K562 (cell line): ENCODE measurements around the gene INO80. TPM values are rescaled to one million over a fixed set of nuclear protein-coding genes. Genes with fewer than 3 reads are reported as not detected.

Experiments used
- ATF1 ChIP-seq, 2 experiments: fragments of 450-650 bp in 1 of 2; IDR thresholded peaks; 2 replicates each; pipeline ENCODE4 v1.6.1; 2016; ENCODE audit warnings: missing compliant biosample characterization in 1 of 2, missing genetic modification characterization in 1 of 2
- CCNT2 ChIP-seq: IDR thresholded peaks from 2 replicates; pipeline ENCODE4 v1.6.1; 2011; ENCODE audit warnings: borderline replicate concordance, low read depth, mild to moderate bottlenecking, moderate library complexity, mixed read lengths, low read length; ENCODE audit not compliant: insufficient read length; ENCODE audit errors: extremely low read depth
- FIP1L1 ChIP-seq: fragments of 200-400 bp; formaldehyde crosslinking; IDR thresholded peaks from 2 replicates; pipeline ENCODE4 v1.6.1; 2018; ENCODE audit warnings: mild to moderate bottlenecking, low read depth, low read length; ENCODE audit not compliant: poor library complexity, severe bottlenecking
- HDAC6 ChIP-seq: IDR thresholded peaks from 2 replicates; pipeline ENCODE4 v1.6.1; 2012; ENCODE audit warnings: low read depth, mild to moderate bottlenecking, control low read depth, inconsistent platforms, low read length, moderate library complexity
- NCOA6 ChIP-seq: fragments of 450-650 bp; IDR thresholded peaks from 2 replicates; pipeline ENCODE4 v1.6.1; 2017; ENCODE audit warnings: mild to moderate bottlenecking
- NFE2 ChIP-seq: IDR thresholded peaks from 2 replicates; pipeline ENCODE4 v1.6.1; 2014; ENCODE audit warnings: antibody characterized with exemption, low read depth
- THRAP3 ChIP-seq: fragments of 450-650 bp; IDR thresholded peaks from 2 replicates; pipeline ENCODE4 v1.6.1; 2016; ENCODE audit warnings: mild to moderate bottlenecking, inconsistent platforms, borderline replicate concordance
- YY1 ChIP-seq, 3 experiments: IDR thresholded peaks; 2 replicates each; pipeline ENCODE4 v1.6.1; 2011; ENCODE audit warnings: low read length in 2 of 3, mild to moderate bottlenecking in 2 of 3, moderate library complexity in 2 of 3, borderline replicate concordance in 1 of 3, control low read depth in 1 of 3, low read depth in 1 of 3; ENCODE audit not compliant: insufficient read depth in 3 of 3, insufficient replicate concordance in 2 of 3, control insufficient read depth in 1 of 3, insufficient read length in 1 of 3; ENCODE audit errors: extremely low read depth in 1 of 3
- ZNF175 ChIP-seq: fragments of 200-800 bp; sonication (Bioruptor generic); IDR thresholded peaks from 2 replicates; pipeline ENCODE4 v1.6.1; 2016; ENCODE audit warnings: low read depth, mild to moderate bottlenecking, missing genetic modification characterization, missing compliant biosample characterization
- ZNF395 ChIP-seq: fragments of 200-800 bp; sonication (Bioruptor generic); IDR thresholded peaks from 2 replicates; pipeline ENCODE4 v1.6.1; 2017; ENCODE audit warnings: missing genetic modification characterization, missing compliant biosample characterization
- ZNF589 ChIP-seq: fragments of 200-800 bp; sonication (Bioruptor generic); IDR thresholded peaks from 2 replicates; pipeline ENCODE4 v1.6.1; 2016; ENCODE audit warnings: low read depth, missing genetic modification characterization, missing compliant biosample characterization
- ZNF609 ChIP-seq: sonication (generic); formaldehyde crosslinking; IDR thresholded peaks from 2 replicates; pipeline ENCODE4 v1.8.1; 2023; ENCODE audit warnings: missing genetic modification reagents, mild to moderate bottlenecking, borderline replicate concordance
- polyA plus RNA-seq, 8 experiments: library from polyadenylated mRNA; depleted of rRNA in 4 of 8; stranded (reverse) in 5 of 8; unstranded in 3 of 8; fragments of >200 nt; fragmentation: Nextera tagmentation in 2 of 8; fragmentation: Illumina TruSeq in 1 of 8; extraction: Ambion mirVana in 2 of 8; extraction: Trizol in 1 of 8; gene quantifications; 2 replicates each; pipeline versions ENCODE4 v1.2.1 to v1.2.3, GENCODE V29; 2011 to 2014; ENCODE audit warnings: inconsistent platforms in 1 of 8, missing spikeins in 1 of 8
- total RNA-seq, 7 experiments: library from RNA; depleted of rRNA in 6 of 7; stranded (reverse); fragments of >200 nt in 6 of 7; fragmentation: Illumina TruSeq in 2 of 7; extraction: Trizol in 2 of 7; gene quantifications; 2 replicates each; pipeline versions ENCODE4 v1.2.1 to v1.2.3, GENCODE V29; 2011 to 2021; ENCODE audit warnings: low replicate concordance in 1 of 7

INO80 gene
- total and polyA plus RNA-seq, 9 of the 15 experiments (the other 6 are each of a cell fraction or from before 2014, with no cell fraction given), result 1.1 to 25.7 (median 19.9) TPM

- TF ChIP-seq ATF1 (CRISPR knock-in tag; IDR thresholded peaks at IDR 0.05), result no peak
- TF ChIP-seq ATF1 (tag; IDR thresholded peaks at IDR 0.05), result no peak
- TF ChIP-seq FIP1L1, result no peak
- TF ChIP-seq ZNF609 (CRISPR knock-in tag), result peak; percentile 48; the same call in 1 of the 2 replicates
- TF ChIP-seq NFE2, result no peak
- peak; percentile 51 for TF ChIP-seq CCNT2
- peak; percentile 61; the same call in 1 of the 2 replicates for TF ChIP-seq NCOA6
- no peak for TF ChIP-seq YY1 (IDR thresholded peaks at IDR 0.05; ENCODE audit: borderline replicate concordance in 1 of 3, control insufficient read depth in 1 of 3, extremely low read depth in 1 of 3, insufficient read depth in 3 of 3, insufficient read length in 1 of 3, insufficient replicate concordance in 2 of 3, low read depth in 1 of 3, low read length in 2 of 3)
- no peak for TF ChIP-seq THRAP3
- no peak for TF ChIP-seq ZNF589 (CRISPR knock-in tag)
- no peak for TF ChIP-seq ZNF395 (CRISPR knock-in tag)
- TF ChIP-seq ZNF175 (CRISPR knock-in tag), result no peak
- TF ChIP-seq HDAC6, result peak; percentile 75; the same call in 1 of the 2 replicates
Observed at GRCh38 chr15:40929660-40930429, 186.2 kb downstream of the INO80 start (continued).
